Heart right ventricle (tissue), 16 donors: Measurements from ENCODE around the gene SLIT3. TPM values are rescaled to one million over a fixed set of nuclear protein-coding genes. Genes with fewer than 3 reads are reported as not detected.

ENCODE experiments used
- ATAC-seq, 8 donors: fragments of 200-7000 bp; cut with Tn5 transposase; one replicate each; pipeline ENCODE4 v1.9.1; 2020; ENCODE audit warnings: mild to moderate bottlenecking in 8 of 8, moderate library complexity in 8 of 8, moderate number of reproducible peaks in 1 of 8
- DNase-seq, 2 donors: peaks; one replicate each; pipeline ENCODE4 v3.0.0-alpha.2; 2020
- H3K27ac ChIP-seq, 10 donors: fragments of 200-600 bp; sonication (generic) in 2 of 10; one replicate each; pipeline versions ENCODE4 v1.5.0 to v1.8.0; 2020 to 2022; ENCODE audit warnings: mild to moderate bottlenecking in 3 of 10
- H3K27me3 ChIP-seq, 7 donors: fragments of 200-600 bp; one replicate each; pipeline ENCODE4 v1.8.0; 2021 to 2022; ENCODE audit warnings: mild to moderate bottlenecking in 2 of 7
- H3K36me3 ChIP-seq, 9 donors: fragments of 200-600 bp; sonication (generic) in 1 of 9; one replicate each; pipeline versions ENCODE4 v1.5.0 to v1.8.0; 2020 to 2022; ENCODE audit warnings: mild to moderate bottlenecking in 2 of 9
- H3K4me1 ChIP-seq, 9 donors: fragments of 200-600 bp; sonication (generic) in 1 of 9; one replicate each; pipeline versions ENCODE4 v1.5.0 to v1.8.0; 2020 to 2022; ENCODE audit warnings: mild to moderate bottlenecking in 4 of 9
- H3K4me3 ChIP-seq, 10 donors: fragments of 200-600 bp; sonication (generic) in 2 of 10; one replicate each; pipeline versions ENCODE4 v1.5.0 to v1.8.0; 2020 to 2022; ENCODE audit warnings: mild to moderate bottlenecking in 7 of 10, moderate library complexity in 2 of 10
- H3K9me3 ChIP-seq, 11 donors: fragments of 200-600 bp in 10 of 11; sonication (generic) in 2 of 11; one replicate each; pipeline versions ENCODE4 v1.5.0 to v1.8.0; 2013 to 2022; ENCODE audit warnings: mild to moderate bottlenecking in 2 of 11, control low read depth in 1 of 11, moderate library complexity in 1 of 11
- WGBS, 2 donors: extraction: QIAGEN DNeasy Blood & Tissue Kit; methylation state at CpG; one replicate each; pipeline ENCODE4 v1.1.7; 2013; ENCODE audit warnings: inconsistent platforms in 1 of 2; 5-methylcytosine and 5-hydroxymethylcytosine counted together
- intact Hi-C, 10 donors: fragments of 100-400 bp; cut with DNase I; formaldehyde crosslinking; loops; one replicate each; pipeline versions ENCODE4 v1.11.1 to v1.14.2; 2022
- polyA plus RNA-seq, 2 donors: library from polyadenylated mRNA; stranded (reverse); fragments of 200-250 nt; gene quantifications; one replicate each; pipeline ENCODE4 v1.2.3, GENCODE V29; 2013
- total RNA-seq, 10 donors: library from RNA; stranded (reverse); fragmentation: NEBNext Ultra II Directional in 3 of 10; extraction: Animal tissue kit (Norgen Biotek cat#: 25700) in 3 of 10; gene quantifications; one replicate each; pipeline versions ENCODE4 v1.2.1 to v1.2.4, GENCODE V29; 2021 to 2023
- TF ChIP-seq, protein P1 (sequence below), 9 donors: fragments of 200-600 bp; sonication (generic) in 2 of 9; IDR thresholded peaks; one replicate each; pipeline versions ENCODE4 v1.5.0 to v1.8.0; 2021 to 2022; ENCODE audit warnings: antibody characterized with exemption in 9 of 9, mild to moderate bottlenecking in 5 of 9, moderate library complexity in 1 of 9
- donor health status: Arrhythmogenic right ventricular cardiomyopathy.
- donor health status: ischemic (EF 13 %, LVEDD 7.1; RV severe dilation, severe dysfunction).
- donor health status: healthy with polysubstance abuse.
- donor health status: DM: no; HTN: yes; CAD: no.
- donor health status: DM: no; HTN: no; CAD: no.
- donor health status: ischemic (EF 25% LVEDD 6.9; RV normal size, moderate dysfunction).
- donor health status: ischemic (EF 25% LVEDD 5.7; RV mildly dilated, moderate dysfunction).
- donor health status: healthy.
- donor health status: DM: yes; HTN: yes; CAD: no.
- donor health status: Ischemic cardiomyopathy.
- donor health status: ischemic (EF 35%, LVEDD 5.7; RV mildly dilated, moderate dysfunction).
- donor health status: nonischemic (EF 11% LVEDD 7.7; RV severe dilation, severe dysfunction).
- donor health status: DM: yes; HTN: yes; CAD: no.
- donor health status: PGD.
- donor health status: ischemic (EF 29% LVEDD 5.4; RV normal size, mild dysfunction).
- donor health status: nonischemic (EF 23%, LVEDD 6.1; RV moderate dilation, normal function).

The SLIT3 gene
- total and polyA plus RNA-seq, 12 donors: 2.0 to 29.2 (median 12.1) TPM

DNA sequence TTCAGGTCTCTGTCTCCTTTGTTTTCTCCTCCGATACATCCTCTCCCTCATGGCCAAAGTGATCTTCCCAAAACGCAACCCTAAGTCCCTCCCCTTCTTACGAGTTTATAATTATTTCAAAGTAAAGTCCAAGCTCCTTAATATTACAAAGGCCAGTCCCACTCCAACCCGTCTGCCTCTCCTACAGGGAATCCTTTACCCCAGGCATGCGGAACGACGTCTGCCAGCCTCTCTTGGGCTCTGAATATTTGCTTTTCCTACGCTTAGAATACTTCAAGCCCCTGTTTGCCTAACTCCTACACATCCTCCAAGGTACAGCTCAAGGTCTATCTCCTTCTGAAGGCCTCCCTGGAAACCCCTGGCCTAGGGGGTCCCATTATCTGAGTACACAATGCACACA is 246.4 kb downstream of the SLIT3 start:
- Histone ChIP-seq H3K4me3 (no peak overlapping the region), H3K27ac (no peak overlapping the region), H3K36me3 (no peaks in the 10 kb centered on the region), H3K27me3 (no peaks in the 10 kb centered on the region), H3K4me1 (no peaks in the 10 kb centered on the region), H3K9me3 (no peaks in the 10 kb centered on the region)
- WGBS, 2 donors: 91 to 94% methylated on average over 8 of the region's 8 CpGs
- DNase-seq: no peak
- intact Hi-C loops: no loop called here
- ATAC-seq: no peak
- TF ChIP-seq, protein P1, sequence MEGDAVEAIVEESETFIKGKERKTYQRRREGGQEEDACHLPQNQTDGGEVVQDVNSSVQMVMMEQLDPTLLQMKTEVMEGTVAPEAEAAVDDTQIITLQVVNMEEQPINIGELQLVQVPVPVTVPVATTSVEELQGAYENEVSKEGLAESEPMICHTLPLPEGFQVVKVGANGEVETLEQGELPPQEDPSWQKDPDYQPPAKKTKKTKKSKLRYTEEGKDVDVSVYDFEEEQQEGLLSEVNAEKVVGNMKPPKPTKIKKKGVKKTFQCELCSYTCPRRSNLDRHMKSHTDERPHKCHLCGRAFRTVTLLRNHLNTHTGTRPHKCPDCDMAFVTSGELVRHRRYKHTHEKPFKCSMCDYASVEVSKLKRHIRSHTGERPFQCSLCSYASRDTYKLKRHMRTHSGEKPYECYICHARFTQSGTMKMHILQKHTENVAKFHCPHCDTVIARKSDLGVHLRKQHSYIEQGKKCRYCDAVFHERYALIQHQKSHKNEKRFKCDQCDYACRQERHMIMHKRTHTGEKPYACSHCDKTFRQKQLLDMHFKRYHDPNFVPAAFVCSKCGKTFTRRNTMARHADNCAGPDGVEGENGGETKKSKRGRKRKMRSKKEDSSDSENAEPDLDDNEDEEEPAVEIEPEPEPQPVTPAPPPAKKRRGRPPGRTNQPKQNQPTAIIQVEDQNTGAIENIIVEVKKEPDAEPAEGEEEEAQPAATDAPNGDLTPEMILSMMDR (IDR thresholded peaks at IDR 0.05): no peak

DNA sequence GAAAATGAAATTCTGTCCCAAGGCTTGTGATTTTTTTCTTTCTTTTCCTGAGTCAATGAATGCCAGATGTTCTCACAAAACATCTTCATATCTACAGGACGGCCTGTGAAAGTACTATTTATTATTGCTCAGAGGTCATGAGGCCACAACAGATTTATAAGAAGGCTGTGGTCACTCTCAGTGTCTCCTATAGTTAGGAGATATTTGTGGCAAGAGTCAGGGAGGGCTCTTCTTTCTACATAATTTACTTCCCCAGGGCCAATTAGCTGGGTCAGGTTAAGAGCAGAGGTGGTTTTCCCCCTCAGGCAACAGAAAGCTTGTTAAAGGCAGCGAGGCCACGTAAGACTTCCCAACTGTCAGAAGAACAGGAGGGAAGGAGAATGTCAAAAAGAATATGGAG is 248.7 kb downstream of the SLIT3 start:
- Histone ChIP-seq H3K27ac (no peak overlapping the region), H3K27me3 (no peaks in the 10 kb centered on the region), H3K9me3 (no peaks in the 10 kb centered on the region), H3K4me1 (no peaks in the 10 kb centered on the region), H3K36me3 (no peaks in the 10 kb centered on the region), H3K4me3 (no peak overlapping the region)
- 86 to 89% methylated on average over 3 of the region's 3 CpGs for WGBS, 2 donors
- no peak for ATAC-seq
- no peak for DNase-seq
- TF ChIP-seq, protein P1 (IDR thresholded peaks at IDR 0.05): no peak
- intact Hi-C loops: no loop called here

DNA sequence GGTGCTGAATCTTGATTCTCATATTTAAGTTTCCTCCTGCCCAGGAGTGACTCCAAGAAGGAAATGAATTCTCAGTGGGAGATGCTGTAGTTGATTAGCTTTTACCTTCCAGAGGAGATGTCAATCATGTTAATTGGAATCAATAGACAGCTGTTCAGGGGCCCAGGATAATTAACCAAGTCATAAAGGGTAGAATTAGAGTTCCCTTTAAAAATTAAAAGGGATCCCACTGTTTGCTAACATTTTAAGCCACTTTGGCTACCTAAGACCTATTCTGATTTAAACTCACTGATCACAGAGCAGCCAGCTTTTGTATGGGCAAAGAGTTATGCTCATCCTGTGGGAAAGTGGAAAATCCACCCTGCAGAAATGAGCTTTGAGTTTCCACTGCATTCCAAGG is 249.6 kb downstream of the SLIT3 start:
- TF ChIP-seq, protein P1 (IDR thresholded peaks at IDR 0.05): no peak
- Histone ChIP-seq H3K27me3 (no peaks in the 10 kb centered on the region), H3K36me3 (no peaks in the 10 kb centered on the region), H3K27ac (no peak overlapping the region), H3K4me3 (no peak overlapping the region), H3K4me1 (no peaks in the 10 kb centered on the region), H3K9me3 (no peaks in the 10 kb centered on the region)
- DNase-seq: no peak
- ATAC-seq: no peak
- intact Hi-C loops: no loop called here

DNA sequence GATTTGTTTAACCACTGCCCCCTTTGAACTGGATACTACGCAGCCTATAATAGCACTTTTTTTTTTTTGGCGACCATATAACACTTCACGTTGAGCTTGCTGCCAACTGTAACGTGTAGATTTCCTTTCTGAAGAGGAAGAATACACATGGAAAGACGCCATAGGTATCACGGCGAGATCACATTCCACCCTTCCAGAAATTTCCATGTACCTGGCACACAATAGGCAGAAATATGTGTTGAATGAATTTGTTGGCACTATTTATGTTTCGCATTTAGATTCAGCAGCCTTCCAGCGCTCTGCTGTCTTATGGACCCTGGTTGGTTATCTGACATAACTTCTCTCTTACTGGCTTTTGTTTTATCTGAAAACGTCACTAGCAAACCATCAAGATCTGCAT is 250.3 kb downstream of the SLIT3 start:
- H3K27ac ChIP-seq: no peak overlapping the region
- no peaks in the 10 kb centered on the region for H3K4me1 ChIP-seq
- no peaks in the 10 kb centered on the region for H3K27me3 ChIP-seq
- ATAC-seq (no peak), DNase-seq (no peak)
- intact Hi-C loops: no loop called here
- no peak overlapping the region for H3K4me3 ChIP-seq
- no peaks in the 10 kb centered on the region for H3K36me3 ChIP-seq
- TF ChIP-seq, protein P1 (IDR thresholded peaks at IDR 0.05): no peak
- WGBS, 2 donors: 58 to 84% methylated on average over 10 of the region's 10 CpGs
- H3K9me3 ChIP-seq: no peaks in the 10 kb centered on the region

DNA sequence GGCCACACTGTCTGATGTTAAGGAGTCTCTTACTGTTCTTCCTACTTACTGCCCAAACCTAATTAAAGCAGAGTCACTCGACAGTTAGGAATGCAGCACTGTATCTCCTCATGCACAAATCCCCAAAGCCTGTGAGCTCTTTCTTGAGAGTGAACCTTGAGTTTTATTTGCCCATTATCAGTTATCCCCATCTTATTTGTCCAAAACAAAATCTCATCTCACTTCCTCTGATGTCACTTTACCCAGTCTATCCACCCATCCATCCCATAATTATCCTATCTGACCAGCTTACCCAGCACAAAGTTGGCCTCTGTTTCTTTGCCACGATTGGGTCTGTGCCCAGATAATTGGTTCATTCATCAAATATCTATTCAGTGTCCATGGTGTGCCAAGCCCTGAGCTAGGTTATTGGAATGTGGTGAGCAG is 250.8 kb downstream of the SLIT3 start:
- Histone ChIP-seq H3K9me3 (no peaks in the 10 kb centered on the region), H3K27me3 (no peaks in the 10 kb centered on the region), H3K4me1 (no peaks in the 10 kb centered on the region), H3K4me3 (no peak overlapping the region), H3K27ac (no peak overlapping the region), H3K36me3 (no peaks in the 10 kb centered on the region)
- ATAC-seq: no peak
- intact Hi-C loops: no loop called here
- DNase-seq: no peak
- TF ChIP-seq, protein P1 (IDR thresholded peaks at IDR 0.05): no peak
- WGBS, 2 donors: 52 to 65% methylated on average over 2 of the region's 2 CpGs
